IPS DF 6.9 (cell line): ENCODE data around the gene ABCB10.
"Not testable (repeated sequence)": the region's sequence is repeated elsewhere in the genome, so short reads cannot be mapped to it uniquely, and the experiment has no call there.

Source experiments
- DNase-seq: peaks from one replicate; pipeline ENCODE4 v3.0.0-alpha.2; 2013; ENCODE audit warnings: low read depth, low spot score
- H3K27ac ChIP-seq: one replicate; pipeline ENCODE4 v1.5.1; 2013; ENCODE audit warnings: low read length, control low read depth
- H3K27me3 ChIP-seq: 2 replicates; pipeline ENCODE4 v1.6.1; 2013; ENCODE audit warnings: mild to moderate bottlenecking, low read length; ENCODE audit not compliant: control insufficient read depth, insufficient read depth
- H3K36me3 ChIP-seq: 2 replicates; pipeline ENCODE4 v1.6.1; 2013; ENCODE audit warnings: low read length; ENCODE audit not compliant: control insufficient read depth, insufficient read depth
- H3K4me1 ChIP-seq: 2 replicates; pipeline ENCODE4 v1.6.1; 2013; ENCODE audit warnings: low read length; ENCODE audit not compliant: control insufficient read depth, insufficient read depth
- H3K4me3 ChIP-seq: 2 replicates; pipeline ENCODE4 v1.5.1; 2013; ENCODE audit warnings: mild to moderate bottlenecking, low read length
- H3K9me3 ChIP-seq: 2 replicates; pipeline ENCODE4 v1.6.1; 2013; ENCODE audit warnings: low read length, inconsistent platforms; ENCODE audit not compliant: control insufficient read depth, insufficient read depth
- WGBS: extraction: QIAGEN DNeasy Blood & Tissue Kit; methylation state at CpG from one replicate; pipeline ENCODE4 v1.1.7; 2013; ENCODE audit warnings: mixed read lengths, missing lambda C conversion rate; ENCODE audit not compliant: insufficient read length, insufficient coverage; 5-methylcytosine and 5-hydroxymethylcytosine counted together

ABCB10 gene

DNA sequence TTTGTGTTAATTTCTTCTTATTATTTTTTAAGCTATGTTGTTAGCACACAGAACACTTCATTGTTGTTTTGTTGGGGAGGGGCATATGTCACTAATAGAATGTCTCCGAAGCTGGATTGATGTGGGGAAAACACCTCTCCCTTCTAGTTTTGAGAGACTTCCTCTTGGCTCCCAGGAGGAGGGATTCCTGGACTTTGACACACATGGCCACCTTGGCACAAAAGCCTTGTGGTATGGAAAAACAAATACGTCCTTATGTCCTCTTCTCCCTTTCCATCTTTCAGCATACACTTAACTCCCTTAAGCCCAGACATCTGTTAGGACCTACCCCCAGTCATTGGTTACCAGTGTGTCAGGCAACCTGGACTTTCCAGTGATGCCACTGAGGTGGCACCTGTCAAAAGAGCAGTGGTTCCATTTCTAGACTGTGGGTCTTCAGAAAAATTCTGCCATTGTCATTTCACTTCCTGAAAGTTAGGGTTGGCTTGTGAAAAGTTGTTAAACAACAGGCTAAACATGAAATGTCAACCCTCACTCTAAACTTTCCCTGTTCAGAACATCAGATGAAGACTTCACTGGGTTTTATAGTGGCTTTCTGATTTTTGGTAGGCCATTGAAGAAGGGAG, 12.5 kb upstream of the ABCB10 start:
- Histone ChIP-seq H3K9me3 (no peaks in the 10 kb centered on the region), H3K27ac (no peak overlapping the region), H3K4me3 (no peak overlapping the region), H3K36me3 (no peaks in the 10 kb centered on the region), H3K4me1 (no peaks in the 10 kb centered on the region), H3K27me3 (no peaks in the 10 kb centered on the region)
- no peak for DNase-seq
- no CpG with 5 or more reads among the region's 2 CpGs for WGBS

DNA sequence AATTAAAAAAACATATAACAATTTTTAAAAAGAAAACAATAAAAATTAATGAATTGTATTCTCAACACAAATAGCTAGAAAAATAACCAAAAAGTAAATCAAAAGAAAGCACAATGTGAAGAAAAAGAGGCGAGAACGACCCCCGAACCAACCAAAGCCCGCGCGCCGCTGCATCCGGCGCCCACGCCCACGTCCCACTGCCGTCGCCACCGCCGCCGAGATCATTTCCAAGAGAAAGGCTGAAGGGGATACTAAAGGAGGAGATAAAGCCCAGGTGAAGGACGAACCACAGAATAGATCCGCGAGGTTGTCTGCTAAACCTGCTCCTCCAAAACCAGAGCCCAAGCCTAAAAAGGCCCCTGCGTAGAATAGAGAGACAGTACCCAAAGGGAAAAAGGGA, 11.8 kb upstream of the ABCB10 start:
- no peak overlapping the region for H3K27ac ChIP-seq
- no peak for DNase-seq
- H3K36me3 ChIP-seq, result no peaks in the 10 kb centered on the region
- no peaks in the 10 kb centered on the region for H3K4me1 ChIP-seq
- no peaks in the 10 kb centered on the region for H3K9me3 ChIP-seq
- no CpG with 5 or more reads among the region's 20 CpGs for WGBS
- no peaks in the 10 kb centered on the region for H3K27me3 ChIP-seq
- H3K4me3 ChIP-seq, result no peak overlapping the region

GRCh38 chr1:229567109-229567868, 8.8 kb upstream of the ABCB10 start:
- Histone ChIP-seq H3K9me3 (no peaks in the 10 kb centered on the region), H3K36me3 (no peaks in the 10 kb centered on the region), H3K27ac (no peak overlapping the region), H3K27me3 (no peaks in the 10 kb centered on the region), H3K4me1 (no peaks in the 10 kb centered on the region), H3K4me3 (no peak overlapping the region)
- WGBS, result no CpG with 5 or more reads among the region's 13 CpGs
- no peak for DNase-seq

DNA sequence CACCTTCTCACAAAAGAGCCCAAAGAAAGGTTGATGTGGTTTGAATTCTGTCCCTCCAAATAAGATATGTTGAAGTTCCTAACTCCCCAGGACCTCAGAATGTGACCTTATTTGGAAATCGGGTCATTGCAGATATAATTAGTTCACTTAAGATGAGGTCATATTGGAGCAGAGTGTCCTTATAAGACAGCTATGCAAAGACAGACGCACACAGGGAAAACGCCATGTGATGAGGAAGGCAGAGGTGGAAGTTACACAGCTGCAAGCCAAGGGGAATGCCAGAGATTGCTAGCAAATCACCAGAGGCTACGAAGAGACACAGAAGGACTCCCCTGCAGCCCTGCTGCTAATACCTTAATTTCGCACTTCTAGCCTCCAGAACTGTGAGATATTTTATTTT, 5.2 kb upstream of the ABCB10 start:
- Histone ChIP-seq H3K27me3 (no peaks in the 10 kb centered on the region), H3K4me3 (no peak overlapping the region), H3K36me3 (no peaks in the 10 kb centered on the region), H3K4me1 (no peaks in the 10 kb centered on the region), H3K9me3 (no peaks in the 10 kb centered on the region), H3K27ac (no peak overlapping the region)
- no peak for DNase-seq
- no CpG with 5 or more reads among the region's 5 CpGs for WGBS

DNA sequence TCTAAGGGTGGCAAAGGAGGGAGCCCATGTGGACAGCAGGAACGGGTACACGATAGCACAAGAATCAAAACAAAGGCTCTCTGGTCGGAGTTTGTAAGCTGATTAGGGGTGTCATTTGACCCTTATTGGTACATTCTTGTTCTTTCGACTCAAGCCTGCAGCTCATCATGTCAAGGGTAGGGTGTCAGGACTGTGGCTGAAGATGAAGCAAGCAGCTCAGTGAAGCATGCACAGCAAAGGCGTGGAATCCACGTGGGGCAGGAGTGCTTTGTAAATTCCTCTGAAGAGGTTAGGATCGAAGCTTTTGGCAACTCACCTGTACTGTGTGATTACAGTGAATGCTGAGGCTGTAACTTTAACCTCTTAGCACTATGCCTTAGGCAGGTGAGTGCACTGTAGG, 4.7 kb upstream of the ABCB10 start:
- H3K36me3 ChIP-seq, result no peaks in the 10 kb centered on the region
- no peaks in the 10 kb centered on the region for H3K9me3 ChIP-seq
- H3K27ac ChIP-seq, result no peak overlapping the region
- no peak overlapping the region for H3K4me3 ChIP-seq
- no peaks in the 10 kb centered on the region for H3K4me1 ChIP-seq
- no CpG with 5 or more reads among the region's 7 CpGs for WGBS
- no peak for DNase-seq
- no peaks in the 10 kb centered on the region for H3K27me3 ChIP-seq

GRCh38 chr1:229562686-229563085, 4.2 kb upstream of the ABCB10 start:
- H3K27me3 ChIP-seq, result no peaks in the 10 kb centered on the region
- no peaks in the 10 kb centered on the region for H3K36me3 ChIP-seq
- no CpG with 5 or more reads among the region's 3 CpGs for WGBS
- no peak overlapping the region for H3K4me3 ChIP-seq
- no peaks in the 10 kb centered on the region for H3K9me3 ChIP-seq
- no peaks in the 10 kb centered on the region for H3K4me1 ChIP-seq
- H3K27ac ChIP-seq, result no peak overlapping the region
- DNase-seq, result no peak

DNA sequence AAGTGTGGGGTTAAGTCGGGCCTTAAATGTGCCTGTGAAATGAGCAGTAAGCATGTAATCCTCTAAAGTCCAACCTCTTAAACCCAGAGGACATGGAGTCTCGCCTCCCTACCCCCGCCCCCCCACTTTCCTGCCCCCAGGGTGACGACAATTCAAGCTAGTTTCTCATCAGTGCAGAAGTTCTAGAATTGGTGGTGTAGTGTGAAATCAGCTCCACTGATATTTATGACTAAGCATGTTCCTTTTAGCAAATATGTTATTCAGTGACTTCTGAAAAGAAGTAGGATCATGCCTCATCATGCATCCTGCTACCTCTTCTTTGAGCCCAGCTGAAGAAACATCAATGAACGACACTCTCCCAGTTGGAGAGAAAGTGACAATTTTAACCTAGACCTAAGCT, 2.6 kb upstream of the ABCB10 start:
- Histone ChIP-seq H3K27ac (no peak overlapping the region), H3K36me3 (no peaks in the 10 kb centered on the region), H3K9me3 (no peaks in the 10 kb centered on the region), H3K4me3 (no peak overlapping the region), H3K4me1 (no peaks in the 10 kb centered on the region), H3K27me3 (no peaks in the 10 kb centered on the region)
- no peak for DNase-seq
- no CpG with 5 or more reads among the region's 5 CpGs for WGBS

DNA sequence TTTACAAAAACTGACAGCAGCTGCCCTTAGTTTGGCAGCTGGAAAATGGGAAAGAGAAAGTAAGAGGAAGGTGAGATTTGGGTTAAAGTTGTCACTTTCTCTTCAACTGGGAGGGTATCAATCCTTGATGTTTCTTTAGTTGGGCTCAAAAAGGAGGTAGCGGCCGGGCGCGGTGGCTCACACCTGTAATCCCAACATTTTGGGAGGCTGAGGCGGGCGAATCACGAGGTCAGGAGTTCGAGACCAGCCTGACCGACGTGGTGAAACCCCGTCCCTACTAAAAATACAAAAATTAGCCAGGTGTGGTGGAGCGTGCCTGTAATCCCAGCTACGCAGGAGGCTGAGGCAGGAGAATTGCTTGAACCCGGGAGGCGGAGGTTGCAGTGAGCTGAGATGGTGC, 1.6 kb upstream of the ABCB10 start:
- not testable (repeated sequence) for H3K9me3 ChIP-seq

DNA sequence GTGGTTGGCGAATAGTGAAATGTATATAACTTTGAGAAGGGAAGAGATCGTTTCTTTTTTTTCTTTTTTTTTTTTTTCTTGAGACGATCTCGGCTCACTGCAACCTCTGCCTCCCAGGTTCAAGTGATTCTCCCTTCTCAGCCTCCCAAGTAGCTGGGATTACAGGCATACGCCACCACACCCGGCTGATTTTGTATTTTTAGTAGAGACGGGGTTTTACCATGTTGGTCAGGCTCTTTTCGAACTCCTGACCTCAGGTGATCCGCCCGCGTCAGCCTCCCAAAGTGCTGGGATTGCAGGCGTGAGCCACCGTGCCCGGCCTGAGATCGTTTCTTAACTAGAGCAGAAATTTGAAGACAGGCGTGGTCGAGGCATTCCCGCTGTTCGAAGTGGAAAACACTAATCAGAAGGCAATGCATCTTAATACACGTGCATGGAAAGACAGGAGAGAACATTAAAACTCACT, 862 bp upstream of the ABCB10 start:
- H3K4me3 ChIP-seq, result peak overlapping the region; percentile 62; the same call in 1 of the 2 replicates
- H3K27me3 ChIP-seq, H3K27ac ChIP-seq, H3K4me1 ChIP-seq, H3K9me3 ChIP-seq, H3K36me3 ChIP-seq, DNase-seq: not testable (repeated sequence)
- no CpG with 5 or more reads among the region's 20 CpGs for WGBS

More for the DNA sequence above, 1.6 kb upstream of the ABCB10 start:
- H3K4me1 ChIP-seq, DNase-seq, H3K4me3 ChIP-seq, H3K27ac ChIP-seq, H3K36me3 ChIP-seq, H3K27me3 ChIP-seq: not testable (repeated sequence)
- no CpG with 5 or more reads among the region's 15 CpGs for WGBS

DNA sequence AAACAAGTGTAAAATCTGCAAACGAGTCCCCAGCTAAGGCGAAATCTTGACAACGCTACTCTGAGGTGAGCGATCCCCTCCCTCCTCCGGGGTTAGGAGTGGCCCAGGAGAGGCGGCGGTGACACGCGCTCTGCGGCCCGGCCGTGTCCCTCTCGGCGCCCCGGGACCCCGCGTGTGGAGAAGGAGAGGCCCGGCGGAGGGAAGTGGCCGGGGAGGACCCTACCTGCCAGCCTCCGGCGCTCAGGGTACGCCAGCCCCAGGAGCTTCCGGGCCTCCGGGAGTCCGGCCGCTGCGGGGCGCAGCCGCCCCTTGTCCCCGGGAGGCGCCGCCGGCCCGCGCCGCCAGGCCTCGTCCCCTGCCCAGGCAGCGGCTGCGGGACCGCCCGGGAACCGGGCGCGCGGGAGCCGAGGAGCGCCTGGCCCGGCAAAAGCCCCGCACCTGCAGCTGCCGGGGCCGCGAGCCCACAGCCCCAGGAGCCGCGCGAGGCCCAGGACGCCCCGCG, 543 bp downstream of the ABCB10 start:
- no peaks in the 10 kb centered on the region for H3K9me3 ChIP-seq
- H3K27ac ChIP-seq, result no peak overlapping the region
- no peaks in the 10 kb centered on the region for H3K27me3 ChIP-seq
- H3K4me3 ChIP-seq, result peak overlapping the region; percentile 97; the same call in 1 of the 2 replicates
- no peak for DNase-seq
- no peaks in the 10 kb centered on the region for H3K4me1 ChIP-seq
- WGBS, result no CpG with 5 or more reads among the region's 59 CpGs
- H3K36me3 ChIP-seq, result no peaks in the 10 kb centered on the region
